IMR-90 (cell line): ENCODE results near the gene CD81. TPM values are rescaled to one million over a fixed set of nuclear protein-coding genes. Genes with fewer than 3 reads are reported as not detected.

Source experiments
- ATAC-seq: fragments of 200-7000 bp; cut with Tn5 transposase; 2 replicates; pipeline ENCODE4 v1.9.1; 2020; ENCODE audit warnings: low read depth, mild to moderate bottlenecking, moderate library complexity
- BruUV-seq: library from RNA; stranded (reverse); fragments of 400-500 nt; replicated peaks from 2 replicates; lab custom pipeline; 2021; lab: Mats Ljungman, UMichigan
- CTCF ChIA-PET: fragments of 300-600 bp; formaldehyde crosslinking; extraction: SDS; loops from one replicate; lab custom pipeline; 2021; ENCODE audit warnings: antibody characterized with exemption; lab: Yijun Ruan, JAX
- POLR2A ChIA-PET: fragments of 300-600 bp; sonication (Branson Sonifier 250); formaldehyde crosslinking; loops from one replicate; lab custom pipeline; 2022; ENCODE audit warnings: antibody characterized with exemption; ENCODE audit not compliant: unreplicated experiment; lab: Charles Lee
- DNase-seq: peaks from one replicate; pipeline ENCODE4 v3.0.0; 2013
- H2AFZ ChIP-seq: replicated peaks from 2 replicates; pipeline ENCODE3; 2013; ENCODE audit warnings: low read length, mild to moderate bottlenecking; ENCODE audit not compliant: poor library complexity
- H2AK5ac ChIP-seq: 2 replicates; pipeline ENCODE4 v1.6.1; 2013; ENCODE audit warnings: low read depth, low read length, inconsistent platforms
- H2AK9ac ChIP-seq: replicated peaks from 2 replicates; pipeline ENCODE3; 2013; ENCODE audit warnings: mild to moderate bottlenecking, low read depth, low read length, moderate library complexity; ENCODE audit not compliant: poor library complexity
- H2BK120ac ChIP-seq: 2 replicates; pipeline ENCODE4 v1.6.1; 2013; ENCODE audit warnings: low read depth, low read length, inconsistent platforms
- H2BK15ac ChIP-seq: 3 replicates; pipeline ENCODE4 v1.6.1; 2013; ENCODE audit warnings: low read depth, low read length, inconsistent platforms
- H2BK20ac ChIP-seq: 2 replicates; pipeline ENCODE4 v1.6.1; 2013; ENCODE audit warnings: low read depth, mild to moderate bottlenecking, inconsistent platforms, low read length, moderate library complexity
- H2BK5ac ChIP-seq: 2 replicates; pipeline ENCODE4 v1.6.1; 2013; ENCODE audit warnings: mild to moderate bottlenecking, low read depth, low read length, inconsistent platforms; ENCODE audit not compliant: poor library complexity, severe bottlenecking
- H3K14ac ChIP-seq: replicated peaks from 2 replicates; pipeline ENCODE4 v1.6.1; 2013; ENCODE audit warnings: low read depth, low read length, inconsistent platforms
- H3K18ac ChIP-seq: 2 replicates; pipeline ENCODE4 v1.6.1; 2013; ENCODE audit warnings: low read depth, low read length, control low read depth
- H3K23ac ChIP-seq: 2 replicates; pipeline ENCODE4 v1.6.1; 2013; ENCODE audit warnings: low read depth, low read length, inconsistent platforms
- H3K27ac ChIP-seq: 2 replicates; pipeline ENCODE4 v1.5.1; 2013; ENCODE audit warnings: mild to moderate bottlenecking, control low read depth, low read length; ENCODE audit not compliant: insufficient read depth
- H3K27me3 ChIP-seq: 2 replicates; pipeline ENCODE4 v1.6.1; 2013; ENCODE audit warnings: low read length; ENCODE audit not compliant: control insufficient read depth, insufficient read depth
- H3K36me3 ChIP-seq: 2 replicates; pipeline ENCODE4 v1.6.1; 2013; ENCODE audit warnings: low read length, mixed read lengths; ENCODE audit not compliant: control insufficient read depth, insufficient read depth
- H3K4ac ChIP-seq: 2 replicates; pipeline ENCODE4 v1.6.1; 2013; ENCODE audit warnings: low read depth, low read length, inconsistent platforms
- H3K4me1 ChIP-seq: 2 replicates; pipeline ENCODE4 v1.6.1; 2013; ENCODE audit warnings: low read length, mixed read lengths; ENCODE audit not compliant: control insufficient read depth, insufficient read depth
- H3K4me2 ChIP-seq: 2 replicates; pipeline ENCODE4 v1.6.1; 2013; ENCODE audit warnings: low read depth, mild to moderate bottlenecking, control low read depth, low read length, moderate library complexity
- H3K4me3 ChIP-seq: 2 replicates; pipeline ENCODE4 v1.5.1; 2013; ENCODE audit warnings: low read depth, mild to moderate bottlenecking, control low read depth, low read length, moderate library complexity; ENCODE audit not compliant: insufficient read depth
- H3K56ac ChIP-seq: 2 replicates; pipeline ENCODE4 v1.6.1; 2013; ENCODE audit warnings: low read length, inconsistent platforms; ENCODE audit not compliant: insufficient read depth; ENCODE audit errors: extremely low read depth
- H3K79me1 ChIP-seq, 2 experiments: 2 replicates each; pipeline ENCODE4 v1.6.1; 2013; ENCODE audit warnings: low read length in 2 of 2, inconsistent platforms in 1 of 2, low read depth in 1 of 2
- H3K9ac ChIP-seq: 2 replicates; pipeline ENCODE4 v1.6.1; 2013; ENCODE audit warnings: low read depth, low read length, control low read depth
- H3K9me1 ChIP-seq: 2 replicates; pipeline ENCODE4 v1.6.1; 2013; ENCODE audit warnings: low read length, inconsistent platforms; ENCODE audit not compliant: insufficient read depth
- H3K9me3 ChIP-seq: 2 replicates; pipeline ENCODE4 v1.6.1; 2013; ENCODE audit warnings: low read length; ENCODE audit not compliant: control insufficient read depth, insufficient read depth
- H4K20me1 ChIP-seq: 2 replicates; pipeline ENCODE4 v1.6.1; 2013; ENCODE audit warnings: low read length, inconsistent platforms; ENCODE audit not compliant: insufficient read depth
- H4K5ac ChIP-seq: 2 replicates; pipeline ENCODE4 v1.6.1; 2013; ENCODE audit warnings: mild to moderate bottlenecking, low read depth, low read length, control low read depth
- H4K8ac ChIP-seq, 2 experiments: 2 replicates each; pipeline ENCODE4 v1.6.1; 2013; ENCODE audit warnings: low read depth in 2 of 2, low read length in 2 of 2, control low read depth in 1 of 2, inconsistent platforms in 1 of 2
- H4K91ac ChIP-seq: 2 replicates; pipeline ENCODE4 v1.6.1; 2013; ENCODE audit warnings: low read depth, low read length, inconsistent platforms; ENCODE audit not compliant: insufficient read depth
- BHLHE40 ChIP-seq: fragments of 150-350 bp; IDR thresholded peaks from 2 replicates; pipeline ENCODE4 v1.6.1; 2016; ENCODE audit warnings: mild to moderate bottlenecking, low read depth, low read length
- CEBPB ChIP-seq: IDR thresholded peaks from 2 replicates; pipeline ENCODE4 v1.6.1; 2012; ENCODE audit warnings: low read depth, low read length, improper control_type of control experiment
- CHD1 ChIP-seq: IDR thresholded peaks from 2 replicates; pipeline ENCODE4 v1.6.1; 2012; ENCODE audit warnings: low read depth, low read length, improper control_type of control experiment
- CTCF ChIP-seq: conservative IDR thresholded peaks from 2 replicates; pipeline ENCODE4 v1.5.1; 2012; ENCODE audit warnings: mild to moderate bottlenecking, low read depth, low read length, improper control_type of control experiment
- ELK1 ChIP-seq: fragments of 150-350 bp; IDR thresholded peaks from 2 replicates; pipeline ENCODE4 v1.6.1; 2016; ENCODE audit warnings: low read depth, mild to moderate bottlenecking, low read length, moderate library complexity, borderline replicate concordance
- FOS ChIP-seq: fragments of 150-350 bp; IDR thresholded peaks from 2 replicates; pipeline ENCODE4 v1.6.1; 2016; ENCODE audit warnings: low read depth, low read length
- MAFK ChIP-seq: IDR thresholded peaks from 2 replicates; pipeline ENCODE4 v1.6.1; 2012; ENCODE audit warnings: low read depth, low read length, improper control_type of control experiment
- MXI1 ChIP-seq: IDR thresholded peaks from 2 replicates; pipeline ENCODE4 v1.6.1; 2012; ENCODE audit warnings: low read depth, mild to moderate bottlenecking, low read length, moderate library complexity, borderline replicate concordance
- NFE2L2 ChIP-seq: fragments of 150-350 bp; IDR thresholded peaks from 2 replicates; pipeline ENCODE4 v1.6.1; 2016; ENCODE audit warnings: low read depth, mild to moderate bottlenecking, low read length
- POLR2A ChIP-seq: IDR thresholded peaks from 2 replicates; pipeline ENCODE4 v1.6.1; 2012; ENCODE audit warnings: mild to moderate bottlenecking, low read depth, low read length
- RAD21 ChIP-seq: IDR thresholded peaks from 2 replicates; pipeline ENCODE4 v1.6.1; 2012; ENCODE audit warnings: low read length, improper control_type of control experiment
- RCOR1 ChIP-seq: IDR thresholded peaks from 2 replicates; pipeline ENCODE4 v1.6.1; 2012; ENCODE audit warnings: mild to moderate bottlenecking, low read length, improper control_type of control experiment; ENCODE audit not compliant: insufficient replicate concordance
- SMC3 ChIP-seq: fragments of 150-350 bp; IDR thresholded peaks from 2 replicates; pipeline ENCODE4 v1.6.1; 2016; ENCODE audit warnings: low read depth, mild to moderate bottlenecking, antibody characterized with exemption, low read length, moderate library complexity
- USF2 ChIP-seq: fragments of 150-350 bp; IDR thresholded peaks from 2 replicates; pipeline ENCODE4 v1.6.1; 2017; ENCODE audit warnings: mild to moderate bottlenecking, antibody characterized with exemption, low read length, low read depth
- WGBS, 2 experiments: methylation state at CpG; one replicate each; pipeline versions ENCODE4 v1.1.5 to v1.1.7; 2013; ENCODE audit warnings: missing lambda C conversion rate in 2 of 2; ENCODE audit not compliant: insufficient read length in 1 of 2; ENCODE audit errors: extremely low coverage in 2 of 2; 5-methylcytosine and 5-hydroxymethylcytosine counted together
- dilution Hi-C: fragments of 300-500 bp; cut with HindIII; formaldehyde crosslinking; loops from one replicate; pipeline ENCODE4 v1.14.3; 2018; ENCODE audit warnings: low sequenced_read_pairs; ENCODE audit not compliant: unreplicated experiment
- in situ Hi-C: fragments of 300-500 bp; cut with MboI; formaldehyde crosslinking; loops from 3 replicates; pipeline ENCODE4 v1.14.3; 2019; ENCODE audit warnings: low sequenced_read_pairs, inconsistent platforms, mixed read lengths
- intact Hi-C: fragments of 100-400 bp; cut with micrococcal nuclease; formaldehyde crosslinking; loops from 2 replicates; pipeline ENCODE4 v1.10.0; 2022
- polyA plus RNA-seq, 3 experiments: library from polyadenylated mRNA; depleted of rRNA; stranded (reverse); fragments of >200 nt; gene quantifications; 2 replicates each; pipeline ENCODE4 v1.2.3, GENCODE V29; 2012; ENCODE audit warnings: low replicate concordance in 1 of 3
- total RNA-seq: library from RNA; depleted of rRNA; stranded (reverse); fragments of >200 nt; gene quantifications from 2 replicates; pipeline ENCODE4 v1.2.3, GENCODE V29; 2012

The CD81 gene
- total and polyA plus RNA-seq, 2 of the 4 experiments (the other 2 are of a cell fraction): 159 to 689 TPM

- Histone ChIP-seq H3K56ac (no peak overlapping the region), H3K4me3 (no peak overlapping the region), H3K9me3 (no peaks in the 10 kb centered on the region), H2AFZ (peak overlapping the region; percentile 91), H3K4me2 (no peak overlapping the region), H2BK5ac (no peak overlapping the region), H3K27me3 (peaks cover 5% of the 10 kb centered on the region; the same call in 1 of the 2 replicates), H4K91ac (no peak overlapping the region), H4K5ac (no peak overlapping the region; the same call in 1 of the 2 replicates), H4K8ac (peak overlapping the region in 1 of 2 experiments; percentile 75; a peak in 1 of 4 replicates), H4K20me1 (no peaks in the 10 kb centered on the region), H2BK15ac (no peak overlapping the region), H3K36me3 (no peaks in the 10 kb centered on the region), H3K23ac (no peak overlapping the region), H3K9me1 (no peaks in the 10 kb centered on the region), H2BK20ac (no peak overlapping the region), H2AK5ac (no peak overlapping the region), H3K4me1 (no peaks in the 10 kb centered on the region), H3K9ac (0 out of 2 replicates have a peak overlapping the region, but pooled peaks have one; percentile 48), H2AK9ac (peak overlapping the region; percentile 63), H3K79me1 (no peaks in the 10 kb centered on the region), H3K4ac (no peak overlapping the region), H3K14ac (no peak overlapping the region), H3K27ac (no peak overlapping the region), H2BK120ac (no peak overlapping the region), H3K18ac (no peak overlapping the region)
- dilution Hi-C loops: no loop called here
- ChIA-PET CTCF (interaction anchor here (0.6 to 3.3 kb wide), 8 partner anchors 9 to 234 kb away, joined by 3 to 73 read pairs (median 4); partner anchors contain the start of genes C11orf21, TSPAN32 and TSSC4), POLR2A (no interaction called here)
- 84% methylated on average over 12 of the region's 36 CpGs; no CpG with 5 or more reads in 1 of the 2 experiments for WGBS, 2 experiments
- ATAC-seq: peak; percentile 51
- DNase-seq: peak; percentile 72
- intact Hi-C loops: loop anchor here (1.0 kb wide), 4 partner anchors 20 to 254 kb away; partner anchors contain the start of gene TSSC4
- BruUV-seq: no TSS peak
- in situ Hi-C loops: loop anchor here (5.0 to 10.0 kb wide), 3 partner anchors 108 to 475 kb away; no protein-coding TSS in a partner anchor
- no peak for TF ChIP-seq RCOR1
- TF ChIP-seq MAFK: no peak
- TF ChIP-seq FOS: no peak
- no peak for TF ChIP-seq ELK1
- peak; percentile 94 for TF ChIP-seq CTCF
- TF ChIP-seq CHD1: no peak
- TF ChIP-seq MXI1: no peak
- no peak for TF ChIP-seq USF2
- TF ChIP-seq SMC3: peak; percentile 96
- TF ChIP-seq BHLHE40: peak; percentile 77
- peak; percentile 92 for TF ChIP-seq RAD21
- TF ChIP-seq CEBPB: no peak
- no peak for TF ChIP-seq POLR2A
- no peak for TF ChIP-seq NFE2L2
Measured at GRCh38 chr11:2419638-2420501, 42.8 kb downstream of the CD81 start.
